SH-SY5Y (cell line): ENCODE results near the gene SLC39A8.

ENCODE experiments used
- GATA2 ChIP-seq: IDR thresholded peaks from 2 replicates; pipeline ENCODE4 v1.6.1; 2011; ENCODE audit warnings: mild to moderate bottlenecking, low read depth, low read length
- GATA3 ChIP-seq: IDR thresholded peaks from 2 replicates; pipeline ENCODE4 v1.6.1; 2011; ENCODE audit warnings: low read depth, mild to moderate bottlenecking, low read length, moderate library complexity

DNA sequence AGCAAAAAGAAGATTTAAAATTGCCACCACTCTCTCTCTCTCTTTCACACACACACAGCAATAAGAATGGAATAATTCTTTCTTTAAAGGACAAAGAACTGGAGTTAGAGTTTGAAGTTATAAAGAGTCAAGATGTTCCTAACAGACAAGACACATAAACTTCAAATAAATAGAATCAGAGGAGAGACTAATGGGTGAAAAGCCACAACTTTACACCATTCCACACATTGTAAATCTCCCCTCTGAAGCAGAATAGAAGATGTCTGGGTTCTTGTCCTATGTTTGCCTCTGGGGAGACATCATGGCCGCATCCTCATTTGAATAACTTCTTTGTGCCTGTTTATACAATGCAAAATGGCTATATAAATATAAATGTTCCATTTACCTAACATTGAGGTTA lies 39.6 kb downstream of the SLC39A8 start:
- no peak for TF ChIP-seq GATA2
- TF ChIP-seq GATA3, result no peak
